Measurements from ENCODE around the gene F2RL3.

Gene F2RL3

GRCh38 chr19:16914421-16914820, 25.6 kb downstream of the F2RL3 start:
- no peak for TF ChIP-seq ZFX (IDR thresholded peaks at IDR 0.05; ENCODE audit: borderline replicate concordance)
- H3K27ac ChIP-seq = no peak overlapping the region

- no peak overlapping the region for H3K27ac ChIP-seq
- TF ChIP-seq ZFX (IDR thresholded peaks at IDR 0.05; ENCODE audit: borderline replicate concordance) (no peak), CTCF (IDR thresholded peaks at IDR 0.05) (no peak)
Observed at GRCh38 chr19:16915135-16915534, 26.3 kb downstream of the F2RL3 start.

GRCh38 chr19:16915734-16916133, 26.9 kb downstream of the F2RL3 start:
- H3K27ac ChIP-seq = no peak overlapping the region
- no peak for TF ChIP-seq CTCF (IDR thresholded peaks at IDR 0.05)
- no peak for TF ChIP-seq ZFX (IDR thresholded peaks at IDR 0.05; ENCODE audit: borderline replicate concordance)

- no peak overlapping the region for H3K27ac ChIP-seq
- TF ChIP-seq CTCF (IDR thresholded peaks at IDR 0.05) (no peak), ZFX (IDR thresholded peaks at IDR 0.05; ENCODE audit: borderline replicate concordance) (no peak)
Observed at GRCh38 chr19:16917401-16917800, 28.6 kb downstream of the F2RL3 start.

GRCh38 chr19:16919496-16919895, 30.7 kb downstream of the F2RL3 start:
- H3K27ac ChIP-seq = no peak overlapping the region
- no peak for TF ChIP-seq CTCF (IDR thresholded peaks at IDR 0.05)
- TF ChIP-seq ZFX (IDR thresholded peaks at IDR 0.05; ENCODE audit: borderline replicate concordance) = no peak

GRCh38 chr19:16920816-16921529, 32.2 kb downstream of the F2RL3 start:
- no peak overlapping the region for H3K27ac ChIP-seq
- TF ChIP-seq CTCF (IDR thresholded peaks at IDR 0.05) (no peak), ZFX (IDR thresholded peaks at IDR 0.05; ENCODE audit: borderline replicate concordance) (no peak)

GRCh38 chr19:16921766-16922591, 33.2 kb downstream of the F2RL3 start:
- no peak overlapping the region for H3K27ac ChIP-seq
- no peak for TF ChIP-seq CTCF (IDR thresholded peaks at IDR 0.05)
- TF ChIP-seq ZFX (IDR thresholded peaks at IDR 0.05; ENCODE audit: borderline replicate concordance) = no peak

Measured in 22Rv1 (cell line).